HT1080 (cell line): ENCODE data around the gene LRP10. TPM values are rescaled to one million over a fixed set of nuclear protein-coding genes. Genes with fewer than 3 reads are reported as not detected.
"Not testable (repeated sequence)": the region's sequence is repeated elsewhere in the genome, so short reads cannot be mapped to it uniquely, and the experiment has no call there.

Experiments
- DNase-seq: peaks from one replicate; pipeline ENCODE4 v3.0.0-alpha.2; 2015; ENCODE audit warnings: low read depth
- small RNA-seq: library from RNA; depleted of rRNA; stranded (forward); fragments of <200 nt; gene quantifications from one replicate; pipeline ENCODE3, GENCODE V24; 2014
- total RNA-seq: library from RNA; depleted of rRNA; stranded (reverse); fragments of >200 nt; shearing (Covaris generic); gene quantifications from 2 replicates; pipeline ENCODE4 v1.2.3, GENCODE V29; 2014; rRNA removed

Gene LRP10
- total RNA-seq, 1 experiment from 2014 or later, result 86.0 TPM

DNA sequence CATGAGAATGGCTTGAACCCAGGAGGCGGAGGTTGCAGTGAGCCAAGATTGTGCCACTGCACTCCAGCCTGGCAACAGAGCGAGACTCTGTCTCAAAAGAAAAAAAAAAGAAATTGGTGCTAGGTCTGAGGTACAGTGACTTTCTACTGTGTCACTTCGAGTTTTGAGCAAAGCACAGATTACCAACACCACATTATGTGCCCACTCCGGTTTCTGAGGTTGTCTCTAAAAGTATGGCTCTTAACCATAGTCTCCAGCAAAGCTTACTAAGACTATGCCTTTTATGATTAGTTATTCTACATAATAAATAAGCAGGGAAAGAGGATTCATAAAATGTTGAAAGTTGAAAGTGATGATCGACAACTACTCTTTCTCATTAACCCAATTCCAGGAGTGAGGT lies 39.4 kb downstream of the LRP10 start:
- DNase-seq, result no peak

DNA sequence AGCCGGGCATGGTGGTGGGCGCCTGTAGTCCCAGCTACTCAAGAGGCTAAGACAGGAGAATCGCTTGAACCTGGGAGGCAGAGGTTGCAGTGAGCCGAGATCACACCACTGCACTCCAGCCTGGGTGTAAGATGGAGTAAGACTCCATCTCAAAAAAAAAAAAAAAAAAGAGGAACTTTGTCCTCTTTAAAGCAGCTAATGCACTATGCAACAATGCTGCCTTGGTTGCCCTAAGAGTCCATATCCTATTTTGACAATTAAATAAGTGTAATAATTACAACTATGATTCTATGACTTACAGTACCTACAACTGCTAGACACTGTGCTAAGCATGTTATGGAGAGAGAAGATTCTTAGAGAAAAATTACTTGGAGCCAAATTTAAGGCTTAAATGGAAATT lies 43.3 kb downstream of the LRP10 start:
- DNase-seq, result not testable (repeated sequence)

DNA sequence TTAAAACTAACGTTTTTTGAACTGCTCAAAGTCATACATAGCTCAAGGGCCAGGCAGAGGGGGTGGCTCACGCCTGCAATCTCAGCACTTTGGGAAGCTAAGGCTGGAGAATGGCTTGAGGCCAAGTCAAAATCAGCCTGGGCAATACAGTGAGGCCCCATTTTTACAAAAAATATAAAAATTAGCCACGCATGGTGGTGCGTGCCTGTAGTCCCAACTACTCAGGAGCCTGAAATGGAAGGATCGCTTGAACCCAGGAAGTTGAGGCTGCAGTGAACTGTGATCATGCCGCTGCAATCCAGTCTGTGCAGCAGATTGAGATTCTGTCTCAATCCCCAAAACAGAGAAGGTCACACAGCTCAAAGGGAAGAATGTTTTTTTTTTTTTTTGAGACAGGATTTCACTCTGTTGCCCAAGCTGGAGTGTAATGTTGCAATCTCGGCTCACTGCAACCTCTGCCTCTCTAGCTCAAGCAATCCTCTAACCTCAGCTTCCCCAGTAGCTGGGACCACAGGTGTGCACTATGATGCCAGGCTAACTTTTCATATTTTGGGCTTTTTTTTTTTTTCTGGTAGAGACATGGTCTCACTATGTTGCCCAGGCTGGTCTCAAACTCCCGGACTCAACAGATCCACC lies 44.5 kb downstream of the LRP10 start:
- DNase-seq, result no peak

DNA sequence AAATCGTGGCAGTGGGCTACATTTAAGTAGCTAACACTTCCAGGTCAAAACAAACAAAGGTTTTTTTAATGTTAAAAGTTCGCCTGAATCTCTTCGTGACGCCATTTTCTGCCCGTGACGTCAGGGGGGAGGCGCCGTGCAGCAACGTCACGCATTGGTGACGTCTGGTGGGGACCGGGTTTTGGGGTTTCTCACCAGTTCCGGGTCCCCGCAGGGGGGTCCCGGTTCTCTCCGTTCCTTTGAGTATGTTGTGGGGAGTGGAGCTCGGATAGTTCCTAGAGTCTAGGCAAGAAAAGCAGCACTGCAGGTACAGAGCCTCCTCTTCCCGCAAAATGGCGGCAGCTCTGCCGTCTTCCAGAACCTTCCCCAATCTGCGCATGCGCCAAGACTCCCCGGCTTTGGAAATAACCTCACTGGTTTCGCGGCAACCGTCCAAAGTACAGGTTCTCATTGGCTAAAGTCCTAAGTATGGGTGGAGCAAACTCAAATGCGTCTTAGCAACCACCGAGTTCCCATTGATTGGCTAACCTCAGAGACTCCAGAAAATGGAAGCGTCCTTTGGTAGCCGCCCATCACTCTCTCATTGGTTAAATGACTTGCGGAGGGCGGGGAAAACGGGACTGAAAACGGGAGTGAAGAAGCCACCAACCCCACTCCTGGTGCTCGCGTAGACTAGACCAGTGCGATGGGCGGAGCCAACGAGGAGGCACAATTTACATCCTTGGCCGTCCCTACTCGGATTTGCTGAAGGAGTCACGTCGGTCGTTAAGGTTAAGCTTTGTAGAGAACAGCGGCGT lies 47.5 kb downstream of the LRP10 start, which contains the start of gene RBM23:
RBM23 (minus strand) TSS at position 346 of the 797 bp plus-strand sequence.
- peak; percentile 97 for DNase-seq

DNA sequence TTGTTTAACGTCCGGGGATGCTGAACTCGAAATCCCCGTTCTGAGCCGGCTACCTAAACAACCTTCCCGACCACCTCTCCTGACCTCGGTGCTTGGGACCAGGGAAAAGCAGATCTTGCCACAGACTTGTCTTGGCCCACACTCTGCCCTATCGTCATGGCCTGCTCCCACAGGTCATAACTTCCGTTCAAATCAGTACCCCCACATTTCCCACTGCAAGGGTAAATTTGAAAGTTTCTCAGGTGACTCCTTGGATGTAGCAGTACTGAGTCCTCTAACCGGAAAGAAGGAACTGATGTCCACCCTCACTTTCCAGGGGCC lies 48.0 kb downstream of the LRP10 start:
- DNase-seq, result no peak

DNA sequence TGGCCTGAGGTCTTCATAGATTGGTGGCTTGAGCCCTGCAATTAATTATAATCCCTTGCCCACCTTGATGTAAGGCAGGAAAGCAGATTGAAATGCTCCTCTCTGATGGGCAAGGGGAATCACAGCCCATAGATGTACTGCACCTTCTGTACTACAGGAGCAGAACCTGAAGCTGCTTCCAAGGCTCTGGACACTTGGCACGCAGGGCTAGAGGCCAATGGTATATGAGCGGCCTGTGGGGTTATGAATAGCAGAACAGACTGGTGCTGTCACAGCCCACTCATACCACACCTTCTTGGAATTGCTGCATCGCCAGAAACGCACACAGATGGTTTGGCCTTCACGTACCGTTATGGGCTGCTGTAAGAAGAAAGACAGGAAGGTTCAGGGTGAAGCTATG lies 49.2 kb downstream of the LRP10 start:
- DNase-seq, result no peak

DNA sequence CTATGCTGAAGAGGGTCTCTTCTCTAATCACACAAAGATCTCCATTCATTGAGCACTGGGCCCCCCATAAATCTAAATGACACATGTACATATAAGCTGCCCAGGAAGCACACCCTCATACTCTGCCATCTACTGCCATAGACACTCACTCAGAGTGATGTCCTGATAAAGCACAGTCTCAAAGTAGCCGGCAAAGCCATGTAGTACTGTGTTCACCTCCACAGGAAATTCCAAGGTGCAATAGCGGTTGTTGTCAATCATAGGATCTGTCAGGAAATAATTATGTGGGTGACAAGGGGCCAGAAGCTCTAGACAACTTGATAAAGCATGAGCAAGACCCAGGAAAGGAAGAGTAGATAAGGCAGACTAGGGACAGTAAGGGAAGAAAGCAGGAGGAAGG lies 50.8 kb downstream of the LRP10 start:
- DNase-seq, result no peak

DNA sequence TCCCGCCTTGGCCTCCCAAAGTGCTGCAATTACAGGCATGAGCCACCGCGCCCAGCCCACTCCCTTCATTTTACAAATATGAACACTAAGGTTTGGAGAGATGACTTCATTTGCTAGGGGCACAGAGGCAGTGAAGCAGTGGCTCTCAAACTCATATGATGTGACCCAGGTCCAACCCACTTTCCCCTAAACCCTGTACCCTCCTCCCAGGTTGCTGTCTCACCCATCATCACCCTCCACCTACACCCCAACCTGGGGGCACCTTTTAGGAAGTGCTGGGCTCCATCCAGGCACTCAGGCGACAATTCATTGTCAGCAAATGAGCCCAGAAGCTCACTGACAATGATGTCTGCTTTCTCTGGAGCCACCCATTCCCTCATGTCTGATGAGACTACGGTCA lies 52.2 kb downstream of the LRP10 start:
- DNase-seq, result no peak

DNA sequence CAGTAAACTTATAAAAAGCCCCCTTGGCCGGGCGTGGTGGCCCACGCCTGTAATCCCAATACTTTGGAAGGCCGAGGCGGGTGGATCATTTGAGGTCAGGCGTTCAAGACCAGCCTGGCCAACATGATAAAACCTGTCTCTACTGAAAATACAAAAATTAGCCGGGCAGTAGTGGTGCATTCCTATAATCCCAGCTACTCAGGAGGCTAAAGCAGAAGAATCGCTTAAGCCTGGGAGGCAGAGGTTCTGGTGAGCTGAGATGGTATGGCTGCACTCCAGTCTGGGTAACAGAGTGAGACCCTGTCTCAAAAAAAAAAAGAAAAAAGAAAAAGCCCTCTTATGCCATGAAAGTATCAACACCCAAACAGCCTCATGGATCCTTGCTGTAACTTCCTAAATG lies 54.0 kb downstream of the LRP10 start:
- no peak for DNase-seq

DNA sequence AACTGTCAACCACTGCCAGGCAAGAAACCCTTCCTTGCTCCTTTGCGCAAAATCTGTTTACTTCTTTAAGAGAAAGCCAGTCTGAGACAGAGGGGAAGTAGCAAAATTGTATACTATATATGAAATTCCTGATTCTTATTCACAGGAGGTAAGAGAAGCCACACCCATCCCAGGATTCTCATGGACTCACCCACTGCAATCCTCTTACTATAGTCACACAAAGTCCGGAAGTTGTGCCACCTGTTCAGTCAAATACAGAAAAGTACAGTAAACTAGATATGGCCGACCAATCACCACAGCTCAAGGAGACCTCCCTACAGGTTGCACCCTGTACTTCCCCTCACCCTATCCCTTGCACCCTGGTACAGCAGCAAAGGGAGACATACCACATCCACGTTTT lies 54.8 kb downstream of the LRP10 start:
- DNase-seq, result peak; percentile 32

DNA sequence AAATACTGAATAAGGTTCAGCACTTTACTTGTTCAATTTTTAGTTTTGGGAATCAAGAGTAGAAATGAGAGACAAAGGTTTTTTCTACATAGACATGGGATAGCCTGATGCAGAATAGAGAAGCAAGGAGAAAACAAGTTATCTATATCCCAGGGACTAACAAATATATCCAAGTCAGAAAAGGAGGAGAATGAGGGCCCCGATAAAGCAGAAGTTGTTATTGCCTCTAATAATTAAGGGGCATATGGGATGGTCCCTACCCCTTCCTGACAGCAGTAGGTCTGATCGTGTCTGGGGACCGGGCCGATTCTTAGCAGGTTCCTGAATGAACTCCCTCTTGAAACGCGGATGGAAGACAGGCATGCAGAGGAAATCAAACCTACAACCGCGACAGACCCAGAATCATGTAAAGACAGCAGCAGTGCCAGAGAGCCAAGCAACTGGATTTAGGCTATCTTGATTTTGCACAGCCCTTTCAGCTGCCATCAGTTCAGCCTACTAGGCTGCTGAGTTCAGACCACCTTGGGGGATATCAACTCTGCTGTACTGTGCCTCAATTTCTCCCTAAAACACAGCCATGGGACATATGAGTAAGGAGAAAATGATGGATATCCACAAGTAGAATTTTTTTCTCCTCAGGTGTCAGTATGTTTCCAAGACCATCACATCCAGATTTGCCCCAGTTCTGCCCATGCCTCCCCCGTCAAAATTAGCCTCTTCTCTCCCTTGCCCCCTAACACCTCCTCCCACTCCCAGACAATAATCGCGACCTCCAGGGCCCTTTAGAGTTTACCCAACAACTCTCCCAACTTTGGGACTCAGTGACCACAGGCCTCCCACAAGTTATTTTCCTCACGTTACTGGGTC lies 56.9 kb downstream of the LRP10 start:
- no peak for DNase-seq

DNA sequence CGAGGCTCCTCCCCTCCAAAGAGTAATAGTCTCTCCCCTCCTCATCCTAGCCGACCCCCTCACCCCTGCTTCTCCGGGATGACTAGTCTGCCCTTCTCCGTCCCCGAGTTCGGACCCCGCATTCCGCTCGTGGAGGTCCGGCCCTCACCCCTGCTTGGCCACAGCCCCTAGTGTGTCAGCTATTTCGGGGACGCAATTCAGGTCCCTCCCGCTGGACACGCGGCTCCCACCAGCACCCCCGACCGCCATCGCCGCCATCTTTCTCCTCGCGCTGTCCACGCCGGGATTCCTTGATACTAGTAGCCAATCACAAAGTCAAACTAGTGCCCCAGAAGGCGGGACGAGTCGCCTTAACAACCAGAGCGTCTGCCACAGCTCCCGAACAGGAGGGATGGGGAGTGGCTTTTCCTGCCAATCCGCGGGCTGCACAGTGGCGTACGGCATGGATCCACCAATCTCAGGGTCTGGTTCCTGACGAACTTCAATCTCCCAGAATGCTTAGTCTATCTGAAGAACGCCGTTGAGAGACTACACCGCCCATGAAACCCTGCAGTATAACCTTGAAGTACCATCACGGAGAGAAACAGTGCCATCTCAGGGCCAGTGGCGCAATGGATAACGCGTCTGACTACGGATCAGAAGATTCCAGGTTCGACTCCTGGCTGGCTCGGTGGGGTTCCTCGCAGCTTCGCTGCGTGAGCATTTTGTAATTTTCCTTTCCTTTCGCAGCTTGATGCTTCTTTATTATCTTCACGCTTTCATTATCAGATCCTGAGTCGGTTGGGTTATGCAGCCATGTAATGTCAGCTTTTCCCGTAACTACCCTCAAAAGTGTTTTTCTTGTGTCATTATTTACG lies 57.8 kb downstream of the LRP10 start, which contains the start of gene PRMT5:
PRMT5 (minus strand) TSS at position 273 of the 857 bp plus-strand sequence; CDS start at position 258, 15 bp downstream.
- DNase-seq, result peak; percentile 100

DNA sequence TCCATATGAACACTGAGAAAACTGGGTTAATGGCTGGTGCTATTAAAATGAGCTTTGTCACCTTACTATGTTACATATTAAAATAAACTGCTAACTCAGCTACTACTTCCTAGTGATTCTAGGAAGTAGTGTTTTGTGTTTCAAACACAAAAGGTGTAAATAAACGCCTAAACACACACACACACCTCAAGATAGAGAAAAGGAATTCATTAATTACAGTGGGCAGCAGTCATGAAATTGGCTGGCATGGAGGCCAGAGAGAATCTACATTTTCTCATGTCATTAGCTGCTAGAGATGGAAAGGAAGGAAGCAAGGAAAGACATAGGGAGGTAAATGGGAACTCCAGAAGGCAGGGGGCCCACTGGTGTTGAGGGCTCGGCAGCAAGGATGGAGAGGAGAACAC lies 58.4 kb downstream of the LRP10 start:
- DNase-seq, result no peak

Small RNA genes lying within 50 kb of the gene (small RNA-seq; reads per million reads assigned to genes)
- gene RF00019, result not detected

Other genes with a start within 250 kb of the LRP10 start
- gene OR6J1, start 227.4 kb upstream of the LRP10 start, total RNA-seq, result not detected in 2 replicates
- 150 and 207 TPM in 2 replicates for gene OXA1L, start 105.1 kb upstream of the LRP10 start, total RNA-seq
- gene SLC7A7, start 56.3 kb upstream of the LRP10 start, total RNA-seq, result 1.1 and 2.0 TPM in 2 replicates
- 106 and 146 TPM in 2 replicates for gene MRPL52, start 41.9 kb upstream of the LRP10 start, total RNA-seq
- gene MMP14, start 35.2 kb upstream of the LRP10 start, total RNA-seq, result 480 and 530 TPM in 2 replicates
- not detected in 2 replicates for gene REM2, start 11.5 kb downstream of the LRP10 start, total RNA-seq
- gene RBM23, start 47.4 kb downstream of the LRP10 start, total RNA-seq, result 34.0 and 38.1 TPM in 2 replicates
- 127 TPM in 2 replicates for gene PRMT5, start 57.6 kb downstream of the LRP10 start, total RNA-seq
- 55.6 and 70.9 TPM in 2 replicates for gene HAUS4, start 85.3 kb downstream of the LRP10 start, total RNA-seq
- gene AJUBA, start 110.8 kb downstream of the LRP10 start, total RNA-seq, result 89.2 and 89.8 TPM in 2 replicates
- 4.6 and 7.4 TPM in 2 replicates for gene C14orf93, start 138.4 kb downstream of the LRP10 start, total RNA-seq
- 335 and 366 TPM in 2 replicates for gene PSMB5, start 163.2 kb downstream of the LRP10 start, total RNA-seq
- 0.10 TPM in 1 of 2 replicates, not detected in the other for gene PSMB11, start 170.5 kb downstream of the LRP10 start, total RNA-seq
- gene CDH24, start 185.8 kb downstream of the LRP10 start, total RNA-seq, result 15.3 and 18.2 TPM in 2 replicates
- gene ACIN1, start 223.4 kb downstream of the LRP10 start, total RNA-seq, result 78.0 and 89.7 TPM in 2 replicates
- gene C14orf119, start 223.8 kb downstream of the LRP10 start, total RNA-seq, result 82.8 and 89.1 TPM in 2 replicates
- not detected in 2 replicates for gene CIROP, start 233.2 kb downstream of the LRP10 start, total RNA-seq
- gene CEBPE, start 247.5 kb downstream of the LRP10 start, total RNA-seq, result 0.13 TPM in 1 of 2 replicates, not detected in the other